GM18526 (cell line): ENCODE measurements around the gene AQP5.

Experiments
- POLR2A ChIP-seq: IDR thresholded peaks from 3 replicates; pipeline ENCODE4 v1.6.1; 2011; ENCODE audit not compliant: insufficient read length; ENCODE audit errors: extremely low read depth

Gene AQP5

DNA sequence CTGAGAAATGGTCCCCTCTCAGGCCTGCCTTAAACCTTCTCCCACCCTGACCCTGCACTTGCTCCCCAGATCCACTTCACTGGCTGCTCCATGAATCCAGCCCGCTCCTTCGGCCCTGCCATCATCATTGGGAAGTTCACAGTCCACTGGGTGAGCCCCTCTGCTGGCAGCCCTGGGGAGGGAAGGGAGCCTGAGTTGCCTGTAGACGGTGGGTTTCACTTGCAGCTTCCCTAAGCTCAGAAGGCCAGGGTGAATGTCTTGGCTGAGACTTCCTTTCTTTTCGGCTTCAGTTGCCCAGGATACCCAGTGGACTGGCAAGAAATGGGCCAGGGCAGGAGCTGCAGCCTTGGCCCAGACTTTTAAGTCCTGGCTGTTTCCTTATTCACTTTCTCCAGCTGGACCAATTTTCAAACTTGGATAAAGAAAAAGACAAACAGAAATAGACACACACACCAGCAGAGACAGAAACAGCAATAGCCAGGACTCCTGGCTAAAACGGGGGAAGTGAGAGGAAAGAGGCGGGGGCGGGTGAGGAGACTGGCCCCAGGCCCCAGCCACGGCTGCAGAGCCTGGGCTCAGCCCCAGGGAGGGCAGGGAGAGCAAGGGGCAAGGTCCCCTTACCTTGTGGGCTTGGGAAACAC, 13.1 kb downstream of the AQP5 start:
- TF ChIP-seq POLR2A = no peak

DNA sequence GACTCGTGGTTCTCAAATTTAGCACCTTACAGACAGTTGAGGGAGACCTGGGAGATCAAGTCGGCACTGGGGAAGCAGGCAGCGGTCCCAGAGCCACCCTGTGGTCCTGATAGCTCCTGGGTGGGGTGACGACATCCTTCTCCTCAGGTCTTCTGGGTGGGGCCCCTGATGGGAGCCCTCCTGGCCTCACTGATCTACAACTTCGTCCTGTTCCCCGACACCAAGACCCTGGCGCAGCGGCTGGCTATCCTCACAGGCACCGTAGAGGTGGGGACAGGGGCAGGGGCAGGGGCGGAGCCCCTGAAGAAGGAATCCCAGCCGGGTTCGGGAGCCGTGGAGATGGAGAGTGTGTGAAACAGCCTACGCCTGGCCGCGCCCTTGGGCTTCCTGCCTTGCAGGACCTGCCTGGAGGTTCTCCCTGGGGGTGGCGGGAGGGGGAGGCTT, 13.7 kb downstream of the AQP5 start:
- TF ChIP-seq POLR2A = no peak

DNA sequence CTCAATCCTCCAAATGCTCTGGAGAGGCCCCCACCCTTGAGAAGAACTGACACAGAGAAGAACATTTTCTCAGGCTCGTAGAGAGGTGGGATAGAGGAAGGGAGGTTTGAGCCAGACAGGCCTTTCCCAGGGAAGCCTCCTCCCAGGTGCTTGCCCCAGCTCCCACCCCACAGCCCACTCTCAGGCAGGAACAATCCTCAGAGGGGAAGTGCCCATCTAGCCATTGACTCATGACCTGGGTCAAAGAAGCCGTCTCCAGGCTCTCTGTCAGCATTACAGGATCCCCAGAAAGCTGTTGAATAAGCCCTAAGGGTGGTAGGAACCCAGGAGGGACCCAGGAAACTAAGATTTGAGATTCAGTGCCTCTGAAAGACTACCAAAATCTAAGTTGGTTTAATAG, 14.9 kb downstream of the AQP5 start:
- TF ChIP-seq POLR2A = no peak

DNA sequence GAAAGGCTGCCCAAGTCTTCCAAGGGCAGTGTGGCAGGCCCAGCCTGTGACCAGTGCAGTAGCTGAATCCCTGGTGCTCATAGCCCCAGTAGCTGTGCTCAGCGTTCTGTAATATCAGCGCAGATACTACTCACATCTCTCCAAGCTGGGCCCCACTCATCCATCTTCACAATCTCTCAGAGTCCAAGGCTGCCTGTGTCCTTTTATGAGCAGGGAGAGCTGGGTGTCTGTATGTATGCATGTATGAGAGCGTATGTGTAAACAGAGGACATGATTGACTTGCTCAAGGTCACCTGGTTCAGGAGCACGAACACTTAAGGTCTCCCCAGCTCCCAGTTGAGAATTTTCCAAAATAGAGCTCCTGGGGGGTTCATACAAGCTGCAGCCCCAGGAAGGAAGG, 16.5 kb downstream of the AQP5 start:
- no peak for TF ChIP-seq POLR2A

DNA sequence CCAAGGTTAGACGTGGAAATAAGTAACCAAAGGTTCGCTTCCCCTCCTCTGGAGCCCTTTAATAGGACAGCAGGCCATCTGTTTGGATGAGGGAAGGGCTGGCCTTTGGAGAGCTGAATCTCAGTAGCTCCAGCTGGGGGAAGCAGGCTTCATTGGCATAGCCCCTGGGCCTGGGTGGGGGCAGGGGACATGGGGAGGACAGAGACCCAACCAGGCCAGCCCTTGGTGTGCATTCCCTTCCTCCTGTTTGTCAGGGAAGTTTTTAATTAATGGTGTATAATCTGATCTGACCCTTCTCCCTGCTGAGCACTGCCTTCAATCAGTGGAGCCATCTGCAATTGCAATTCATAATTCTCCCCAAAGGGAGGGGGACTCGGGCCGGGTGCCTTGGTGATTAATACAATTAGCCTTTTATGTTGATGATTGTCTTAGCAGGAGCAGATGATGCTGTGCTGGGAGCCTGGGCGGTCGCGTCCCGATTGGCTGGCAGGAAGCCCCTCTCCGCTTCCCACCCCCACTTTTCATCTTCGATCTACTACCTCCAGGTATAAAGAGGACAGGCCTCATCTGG, 17.4 kb downstream of the AQP5 start:
- TF ChIP-seq POLR2A = no peak

DNA sequence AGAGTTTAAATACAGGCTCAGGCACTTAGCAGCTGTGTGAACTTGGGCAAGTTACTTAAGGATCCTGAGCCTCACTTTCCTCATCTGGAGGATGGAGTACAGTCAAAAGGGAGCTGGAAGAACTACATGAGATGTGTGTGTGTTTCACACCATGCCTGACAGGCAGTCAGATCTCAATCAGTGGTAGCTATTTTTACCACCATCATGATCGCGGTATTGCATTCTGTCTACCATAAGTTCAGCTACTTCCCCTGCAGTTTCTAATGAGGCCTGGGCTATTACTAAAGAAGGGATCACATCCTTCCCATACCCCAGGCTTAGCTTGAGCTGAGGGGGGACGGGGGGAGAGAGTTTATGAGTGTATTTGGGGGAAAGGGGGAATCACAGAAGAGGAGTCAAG, 18.1 kb downstream of the AQP5 start:
- no peak for TF ChIP-seq POLR2A

DNA sequence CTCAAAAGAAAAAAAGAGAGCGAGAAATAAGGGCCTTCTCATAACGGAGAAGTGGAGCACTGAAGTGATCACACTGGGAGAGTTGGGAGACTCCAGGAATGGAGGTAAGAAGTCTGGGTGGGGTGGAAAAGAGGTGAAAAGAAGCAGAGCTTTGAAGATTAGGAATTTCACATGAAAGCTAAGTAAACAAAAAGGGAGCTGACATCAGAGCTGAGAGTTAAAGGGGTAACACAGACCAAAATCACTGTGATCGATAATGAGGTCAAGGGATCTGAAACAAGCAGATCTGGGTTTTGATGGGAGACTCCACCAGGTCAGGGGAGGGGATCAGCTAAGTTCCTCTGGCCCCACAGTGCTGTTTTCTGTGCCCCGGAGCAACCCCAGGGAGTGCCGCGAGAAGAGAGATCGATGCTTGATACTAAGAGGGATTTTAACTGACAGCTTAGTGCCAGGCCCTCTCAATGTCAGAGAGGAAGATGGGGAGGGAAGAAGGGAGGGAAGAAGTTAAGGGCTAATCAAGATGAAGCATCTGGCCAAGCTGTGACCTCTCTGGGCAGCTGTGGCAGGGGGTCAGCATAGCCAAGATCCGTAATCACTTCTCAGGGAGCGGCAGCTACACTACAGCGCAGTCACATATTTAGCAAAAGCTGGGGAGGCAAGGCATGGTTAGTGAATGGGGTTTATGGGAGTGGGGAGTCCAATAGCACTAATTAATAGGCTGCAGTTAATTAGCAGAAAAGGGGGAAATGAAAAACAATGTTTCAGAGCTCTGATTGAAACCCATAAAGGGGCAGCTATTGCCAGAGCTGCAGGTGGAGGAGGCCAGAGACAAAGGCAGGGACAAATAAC, 19.1 kb downstream of the AQP5 start:
- TF ChIP-seq POLR2A = no peak

DNA sequence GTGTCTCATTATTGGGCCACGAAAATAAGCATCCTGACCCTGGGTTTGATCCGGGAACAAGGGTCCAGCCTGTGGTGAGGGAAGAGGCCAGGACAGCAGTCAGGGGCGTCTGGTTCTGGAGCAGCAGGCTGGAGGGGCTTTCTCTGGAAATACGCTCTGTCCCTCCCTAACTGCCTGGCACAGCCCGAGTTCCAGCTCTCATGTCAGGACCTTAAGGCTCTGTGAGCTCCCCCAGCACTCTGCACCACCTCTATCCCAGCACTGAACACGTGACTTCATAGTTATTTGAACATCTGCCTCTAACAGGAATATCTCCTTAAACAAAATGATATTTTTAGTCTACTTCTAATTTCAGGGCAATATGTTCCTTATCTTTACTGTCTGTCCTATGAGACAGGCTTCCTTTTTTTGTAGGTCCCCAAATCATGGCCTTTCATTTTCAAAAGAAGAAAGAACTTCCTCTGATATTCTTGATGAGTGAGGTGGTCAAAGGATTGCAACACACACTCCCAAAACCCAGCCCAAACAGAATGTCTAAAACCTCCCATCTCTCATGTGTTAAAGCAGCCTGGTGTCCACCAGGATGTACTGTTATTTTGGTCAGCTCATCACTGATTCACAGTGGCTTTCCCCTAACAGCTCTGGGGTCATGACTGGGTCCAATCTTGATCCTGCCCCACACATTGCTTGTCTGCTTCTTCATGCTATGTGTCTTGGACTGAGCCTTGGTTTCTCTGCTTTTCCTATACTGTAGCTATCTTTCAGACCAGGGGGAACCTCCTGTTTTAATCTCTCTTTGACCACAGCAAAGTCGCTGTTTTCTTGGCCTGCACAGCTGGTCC, 20.8 kb downstream of the AQP5 start:
- no peak for TF ChIP-seq POLR2A

DNA sequence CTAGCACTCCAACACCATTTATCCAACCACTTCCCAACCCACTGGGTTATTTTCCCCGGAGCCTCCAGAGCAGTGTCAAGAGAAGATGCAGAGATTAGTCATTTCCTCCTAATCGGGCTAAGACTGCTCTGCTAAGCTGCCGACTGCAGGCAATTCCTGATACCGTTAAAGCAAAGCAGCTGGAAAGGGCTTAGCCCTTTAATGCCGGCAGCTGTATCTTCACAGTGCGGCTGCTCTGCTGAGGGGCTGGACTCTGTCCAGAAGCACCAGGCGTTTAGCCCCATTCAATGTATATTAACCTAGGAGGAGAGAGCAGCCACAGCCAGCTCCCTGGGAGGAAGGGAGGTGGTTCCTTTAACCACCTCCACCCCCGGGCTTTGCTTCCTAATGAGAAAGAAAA, 22.2 kb downstream of the AQP5 start:
- no peak for TF ChIP-seq POLR2A

DNA sequence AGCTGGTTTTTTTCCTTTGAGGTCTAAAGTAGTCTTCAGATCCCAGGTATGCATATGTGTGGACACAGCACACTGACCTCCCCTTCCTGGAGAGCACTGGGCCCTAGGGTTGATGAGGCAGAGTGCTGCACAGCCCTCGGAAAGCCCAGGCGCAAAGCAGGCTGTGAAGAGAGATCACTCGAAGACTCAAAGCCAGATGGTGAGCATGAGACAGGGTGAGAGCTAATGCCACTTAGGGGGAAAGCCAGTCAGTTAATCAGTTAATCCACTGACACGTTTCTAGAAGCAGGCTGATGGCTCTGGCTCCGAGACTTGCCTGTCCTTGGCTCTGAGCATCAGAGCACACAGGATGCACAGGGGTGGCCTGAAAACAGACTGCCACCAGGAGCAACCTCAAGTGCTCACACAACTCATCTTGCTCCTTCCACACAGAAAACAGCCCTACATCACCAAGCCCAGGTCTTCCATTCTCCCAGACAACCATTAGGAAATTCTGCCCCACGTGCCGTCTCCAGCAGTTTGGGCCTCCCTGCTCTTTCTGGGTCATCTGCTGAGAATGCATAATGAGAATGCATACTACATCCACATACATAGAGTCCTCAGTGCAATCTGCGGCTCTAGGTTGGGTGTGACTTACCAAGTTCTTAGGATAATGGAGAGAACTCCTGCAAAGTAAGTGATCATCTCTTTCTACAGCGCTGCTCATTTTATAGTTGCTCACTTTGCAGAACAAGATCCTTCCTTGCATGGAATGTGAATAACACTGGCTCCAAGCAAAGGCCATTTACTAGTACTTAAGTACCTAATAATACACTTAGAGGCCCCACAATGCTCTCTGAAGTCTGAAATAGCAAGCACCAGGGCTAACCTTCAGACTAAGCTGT, 23.0 kb downstream of the AQP5 start:
- TF ChIP-seq POLR2A = no peak

DNA sequence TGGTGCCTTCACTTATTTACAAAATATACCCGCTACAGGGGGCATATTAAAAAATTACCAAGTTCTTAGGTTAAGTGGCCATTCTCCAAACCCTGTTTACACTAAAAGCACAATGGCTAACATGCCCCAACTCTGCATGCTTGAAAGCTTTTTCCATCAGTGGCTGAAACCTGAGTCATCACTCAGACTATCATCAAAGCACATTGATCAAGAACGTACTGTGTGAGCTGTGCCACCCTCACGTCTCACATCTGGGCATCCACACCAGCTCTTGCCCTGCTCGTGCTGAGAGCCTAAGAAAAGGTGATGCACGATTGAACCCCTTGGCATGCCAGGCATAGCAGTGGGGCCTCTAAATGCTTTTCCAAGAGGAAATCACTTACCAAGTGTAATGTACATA, 24.3 kb downstream of the AQP5 start:
- no peak for TF ChIP-seq POLR2A

DNA sequence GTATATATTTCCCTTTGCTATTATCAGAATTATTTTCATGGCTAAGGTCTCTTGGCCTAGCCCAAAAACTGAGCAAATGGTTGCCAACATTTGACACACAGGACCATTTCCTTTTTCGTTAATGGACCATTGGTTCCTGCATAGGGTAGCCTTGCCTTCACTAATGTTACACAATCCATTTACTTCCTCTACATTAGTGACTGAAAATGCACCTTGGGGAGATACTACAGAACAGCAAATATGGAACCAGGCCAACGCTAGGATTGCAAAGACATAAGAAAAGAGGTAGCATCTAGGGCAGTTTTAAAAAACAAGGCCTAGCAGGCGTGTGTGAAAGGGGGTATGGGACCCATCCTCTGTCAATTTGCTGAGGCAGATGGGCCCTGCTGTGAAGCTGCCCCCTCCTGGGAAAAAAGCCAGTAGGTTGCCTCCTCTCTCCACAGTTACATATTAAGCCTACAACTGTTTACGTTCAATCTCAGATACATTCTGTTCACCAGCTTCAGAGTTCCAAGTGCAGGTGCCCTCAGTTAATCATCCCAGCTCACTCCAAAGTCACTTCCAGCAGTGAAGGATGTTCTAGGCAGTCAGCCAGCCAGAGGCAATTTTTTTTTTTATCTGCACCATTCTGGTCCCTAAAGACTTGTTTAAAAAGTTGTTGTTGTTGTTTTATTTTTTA, 26.1 kb downstream of the AQP5 start:
- TF ChIP-seq POLR2A = no peak

DNA sequence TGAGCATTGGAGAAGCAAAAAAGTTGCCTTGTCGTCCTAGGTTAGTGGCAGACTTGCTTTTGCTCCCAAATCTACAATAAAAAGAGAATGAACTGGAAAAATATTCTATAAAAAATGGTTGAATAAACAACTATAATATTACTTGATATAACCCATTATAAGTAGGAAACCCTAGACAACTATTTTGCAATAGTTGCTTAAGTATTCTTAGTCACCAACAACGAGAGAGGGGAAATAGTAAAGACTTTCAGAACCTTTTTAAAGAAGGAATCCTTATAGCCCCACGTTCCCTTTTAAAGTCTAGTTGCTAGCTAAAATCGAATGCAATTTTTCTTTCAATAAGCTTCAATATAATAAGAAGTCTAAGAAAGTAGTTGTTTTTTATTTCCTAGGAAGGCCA, 28.6 kb downstream of the AQP5 start:
- TF ChIP-seq POLR2A = no peak

DNA sequence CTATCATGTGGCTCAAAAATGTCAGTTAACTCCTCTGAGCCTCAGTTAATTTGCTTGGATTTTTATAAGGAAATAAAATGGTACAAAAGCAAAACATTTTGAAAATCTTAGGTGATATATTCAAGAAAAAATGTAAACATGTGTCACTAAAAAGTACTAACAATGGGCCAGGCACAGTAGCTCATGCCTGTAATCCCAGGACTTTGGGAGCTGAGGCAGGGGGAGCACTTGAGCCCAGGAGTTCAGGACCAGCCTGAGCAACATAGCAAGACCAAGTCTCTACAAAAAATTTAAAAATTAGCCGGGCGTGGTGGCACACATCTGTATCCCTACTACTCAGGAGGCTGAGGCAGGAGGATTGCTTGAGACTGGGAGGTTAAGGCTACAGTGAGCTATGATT, 36.8 kb downstream of the AQP5 start:
- no peak for TF ChIP-seq POLR2A

DNA sequence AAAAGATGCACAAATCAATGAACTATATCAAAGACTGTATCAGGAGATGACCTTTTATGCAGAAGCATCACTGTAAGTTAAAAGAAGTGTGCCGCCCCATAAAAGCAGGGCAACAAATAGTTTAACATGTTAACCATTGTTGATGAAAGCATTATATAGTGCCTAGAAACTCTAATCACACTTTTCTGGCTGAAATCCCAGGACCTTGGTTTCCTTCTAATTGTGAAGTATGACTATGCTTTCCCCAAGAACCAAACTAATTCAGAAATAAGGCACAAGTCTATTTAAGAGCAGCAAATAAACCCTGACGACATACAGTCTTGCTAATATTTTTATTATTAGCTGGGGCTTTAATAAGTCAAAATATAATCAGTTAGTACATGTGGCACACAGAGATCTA, 41.9 kb downstream of the AQP5 start:
- TF ChIP-seq POLR2A = no peak

DNA sequence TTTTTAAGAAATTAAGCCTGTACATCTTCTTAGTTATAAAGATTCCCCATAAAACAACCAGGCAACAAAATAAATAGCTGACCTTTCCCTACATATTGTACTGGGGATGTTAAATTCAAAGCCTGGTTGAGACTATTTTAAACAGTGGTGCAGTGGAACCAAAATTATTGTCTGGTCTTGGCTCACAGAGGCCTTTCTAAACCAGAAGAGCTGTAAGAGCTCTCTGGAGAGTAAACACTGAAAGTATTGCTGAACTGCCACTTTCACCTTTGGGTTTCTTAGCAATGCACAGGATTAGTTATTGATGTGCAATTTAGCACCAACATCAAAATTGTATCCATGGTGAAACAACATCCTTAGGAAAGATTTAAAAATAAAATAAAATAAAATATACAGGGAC, 43.0 kb downstream of the AQP5 start:
- TF ChIP-seq POLR2A = no peak
